NCI-H1417 treated with DMSO at 0.1 percent for 48 hours (cell line): Measurements from ENCODE around the gene ST7.

ENCODE experiments used
- DNase-seq: peaks from one replicate; lab custom pipeline; 2025; lab: John Stamatoyannopoulos, UW

The ST7 gene

GRCh38 chr7:117190746-117191435, 237.6 kb downstream of the ST7 start:
- DNase-seq: no peak

- DNase-seq: no peak
These were observed 238.8 kb downstream of the ST7 start for GRCh38 chr7:117192108-117192507.

- DNase-seq: no peak
These were observed 240.3 kb downstream of the ST7 start for GRCh38 chr7:117193564-117193963.

- no peak for DNase-seq
These were observed 241.1 kb downstream of the ST7 start for GRCh38 chr7:117194445-117194844.

GRCh38 chr7:117195361-117196029, 242.2 kb downstream of the ST7 start:
- DNase-seq: no peak

- no peak for DNase-seq
These were observed 246.8 kb downstream of the ST7 start for GRCh38 chr7:117200132-117200531.

- DNase-seq: no peak
These were observed 247.6 kb downstream of the ST7 start for GRCh38 chr7:117200786-117201458.

- DNase-seq: no peak
These were observed 249.2 kb downstream of the ST7 start for GRCh38 chr7:117202511-117202910.

- no peak for DNase-seq
These were observed 249.9 kb downstream of the ST7 start for GRCh38 chr7:117203205-117203604.

GRCh38 chr7:117205873-117206272, 252.6 kb downstream of the ST7 start:
- no peak for DNase-seq

GRCh38 chr7:117208257-117208656, 255.0 kb downstream of the ST7 start:
- no peak for DNase-seq

GRCh38 chr7:117210397-117210796, 257.1 kb downstream of the ST7 start:
- no peak for DNase-seq

- no peak for DNase-seq
These were observed 257.6 kb downstream of the ST7 start for GRCh38 chr7:117210908-117211307.

GRCh38 chr7:117211614-117212013, 258.3 kb downstream of the ST7 start:
- DNase-seq: no peak

- DNase-seq: no peak
These were observed 259.9 kb downstream of the ST7 start for GRCh38 chr7:117212969-117213877.

- no peak for DNase-seq
These were observed 262.7 kb downstream of the ST7 start for GRCh38 chr7:117216010-117216409.

GRCh38 chr7:117216436-117217069, 263.3 kb downstream of the ST7 start:
- DNase-seq: no peak

- DNase-seq: no peak
These were observed 264.1 kb downstream of the ST7 start for GRCh38 chr7:117217106-117218035.

GRCh38 chr7:117218700-117219099, 265.4 kb downstream of the ST7 start:
- DNase-seq: no peak

GRCh38 chr7:117219485-117219884, 266.2 kb downstream of the ST7 start:
- no peak for DNase-seq

GRCh38 chr7:117220836-117221235, 267.5 kb downstream of the ST7 start:
- no peak for DNase-seq
